ENCODE data around the gene PYDC2. TPM values are rescaled to one million over a fixed set of nuclear protein-coding genes. Genes with fewer than 3 reads are reported as not detected.

The PYDC2 gene
- total and polyA plus RNA-seq, 2 of the 8 experiments (the other 6 are each of a cell fraction or from before 2014, with no cell fraction given), result not detected

DNA sequence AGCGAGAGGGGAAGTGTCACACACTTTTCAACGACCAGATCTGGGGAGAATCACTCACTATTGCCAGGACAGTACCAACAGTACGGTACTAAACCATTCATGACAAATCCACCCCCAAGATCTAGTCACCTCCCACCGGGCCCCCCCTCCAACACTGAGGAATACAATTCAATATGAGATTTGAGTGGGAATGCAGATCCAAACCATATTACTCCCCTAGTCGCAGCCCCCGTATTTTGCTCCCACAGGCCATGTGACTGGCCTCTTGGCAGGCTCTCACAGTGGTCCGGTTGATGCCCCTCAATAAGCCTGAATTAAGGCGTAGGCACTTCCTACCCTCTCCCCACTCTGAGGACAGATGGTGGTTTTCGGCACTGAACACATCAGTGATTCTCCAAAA, 45.4 kb upstream of the PYDC2 start:
- no peak overlapping the region for H2BK12ac ChIP-seq (ENCODE audit: low read depth, low read length)
- no peak overlapping the region for H3K4me3 ChIP-seq (ENCODE audit: extremely low read depth in 1 of 4, insufficient read depth in 2 of 4, low read depth in 3 of 4, low read length in 4 of 4)
- H2AK5ac ChIP-seq (ENCODE audit: low read depth, low read length), result no peak overlapping the region
- DNase-seq (ENCODE audit: low read depth in 1 of 2, low spot score in 2 of 2) (no peak), FAIRE-seq (no peak)
- ChIA-PET CTCF (ENCODE audit: partially characterized antibody) (interaction anchor here (0.6 to 1.3 kb wide), 4 partner anchors 21 to 1028 kb away, joined by 3 to 7 read pairs (median 3); no protein-coding TSS in a partner anchor), POLR2A (ENCODE audit: partially characterized antibody) (no interaction called here)
- H3K4me1 ChIP-seq (replicated peaks in 1 of 4; ENCODE audit: control insufficient read depth in 3 of 4, insufficient read depth in 4 of 4, low read length in 3 of 4), result no peaks in the 10 kb centered on the region
- H3K79me2 ChIP-seq (ENCODE audit: control insufficient read depth in 1 of 2, insufficient read depth in 2 of 2, low read length in 2 of 2), result no peaks in the 10 kb centered on the region
- no peak overlapping the region for H2BK20ac ChIP-seq (ENCODE audit: low read length)
- no peaks in the 10 kb centered on the region for H4K20me1 ChIP-seq (replicated peaks in 1 of 2; ENCODE audit: control insufficient read depth in 1 of 2, insufficient read depth in 2 of 2, low read length in 2 of 2)
- H2BK15ac ChIP-seq (ENCODE audit: low read length), result no peak overlapping the region
- no peak overlapping the region for H3K4me2 ChIP-seq (ENCODE audit: insufficient read depth in 1 of 2, low read depth in 2 of 2, low read length in 2 of 2)
- H4K5ac ChIP-seq (ENCODE audit: insufficient read length, low read depth, low read length), result no peak overlapping the region
- 95% methylated on average over 9 of the region's 9 CpGs; no CpG with 5 or more reads in 1 of the 2 experiments for WGBS, 2 experiments (ENCODE audit: extremely low coverage in 1 of 2, insufficient coverage in 1 of 2, insufficient read length in 1 of 2, insufficient replicate concordance in 2 of 2, low coverage in 1 of 2, low lambda C conversion rate in 2 of 2, missing lambda C conversion rate in 1 of 2)
- H3K36me3 ChIP-seq (ENCODE audit: control insufficient read depth in 2 of 4, insufficient read depth in 4 of 4, low read length in 3 of 4), result no peaks in the 10 kb centered on the region
- H3K79me1 ChIP-seq (ENCODE audit: low read depth, low read length), result no peaks in the 10 kb centered on the region
- no peak overlapping the region for H4K91ac ChIP-seq (replicated peaks; ENCODE audit: insufficient read length, low read length)
- no peak overlapping the region for H2BK5ac ChIP-seq (ENCODE audit: low read depth, low read length)
- H3K9ac ChIP-seq (replicated peaks in 1 of 4; ENCODE audit: extremely low read depth in 1 of 4, low read depth in 3 of 4, low read length in 3 of 4), result no peak overlapping the region
- no peak overlapping the region for H3K18ac ChIP-seq (ENCODE audit: extremely low read depth, low read length)
- H3K23me2 ChIP-seq (ENCODE audit: low read depth, low read length), result no peaks in the 10 kb centered on the region
- H3K23ac ChIP-seq (ENCODE audit: insufficient read length), result no peak overlapping the region
- no peaks in the 10 kb centered on the region for H3K27me3 ChIP-seq (replicated peaks in 1 of 4; ENCODE audit: control insufficient read depth in 3 of 4, extremely low read depth in 1 of 4, insufficient read depth in 3 of 4, low read length in 3 of 4)
- no peak overlapping the region for H3K27ac ChIP-seq (ENCODE audit: low read depth, low read length)
- H3K4ac ChIP-seq (replicated peaks; ENCODE audit: insufficient read length, low read depth, low read length), result no peak overlapping the region
- peaks cover 5 to 7% of the 10 kb centered on the region in 2 experiments; a peak in 3 of 4 replicates for H3K9me3 ChIP-seq (ENCODE audit: insufficient read depth in 2 of 2, low read depth in 1 of 2, low read length in 1 of 2)
- H4K8ac ChIP-seq (ENCODE audit: extremely low read depth, insufficient read depth, low read length), result no peak overlapping the region
- H2AFZ ChIP-seq (ENCODE audit: low read length), result no peak overlapping the region
- no peak overlapping the region for H3K56ac ChIP-seq (replicated peaks; ENCODE audit: insufficient read length, low read depth, low read length)
- H2BK120ac ChIP-seq (replicated peaks; ENCODE audit: low read depth, low read length), result no peak overlapping the region
- no peak overlapping the region for H3K14ac ChIP-seq (ENCODE audit: insufficient read length)
- TF ChIP-seq FOSL1 (IDR thresholded peaks at IDR 0.05; ENCODE audit: insufficient read depth, low read depth, low read length), result no peak
- TF ChIP-seq CTBP2 (IDR thresholded peaks at IDR 0.05; ENCODE audit: borderline replicate concordance, insufficient read depth, insufficient read length, low read length), result no peak
- TF ChIP-seq SIN3A (conservative IDR thresholded peaks at IDR 0.05 in 1 of 2, IDR thresholded peaks at IDR 0.05 in 1 of 2; ENCODE audit: low read depth in 1 of 2, low read length in 2 of 2), result no peak
- TF ChIP-seq YY1 (IDR thresholded peaks at IDR 0.05; ENCODE audit: low read depth, low read length), result no peak
- TF ChIP-seq SAP30 (IDR thresholded peaks at IDR 0.05; ENCODE audit: insufficient read depth, insufficient replicate concordance, low read length), result no peak
- TF ChIP-seq SP2 (IDR thresholded peaks at IDR 0.05; ENCODE audit: low read length), result no peak
- no peak for TF ChIP-seq RXRA (IDR thresholded peaks at IDR 0.05; ENCODE audit: insufficient read depth, low read depth, low read length)
- no peak for TF ChIP-seq CREB1 (IDR thresholded peaks at IDR 0.05)
- TF ChIP-seq BACH1 (IDR thresholded peaks at IDR 0.05; ENCODE audit: low read length), result no peak
- TF ChIP-seq, protein P1, sequence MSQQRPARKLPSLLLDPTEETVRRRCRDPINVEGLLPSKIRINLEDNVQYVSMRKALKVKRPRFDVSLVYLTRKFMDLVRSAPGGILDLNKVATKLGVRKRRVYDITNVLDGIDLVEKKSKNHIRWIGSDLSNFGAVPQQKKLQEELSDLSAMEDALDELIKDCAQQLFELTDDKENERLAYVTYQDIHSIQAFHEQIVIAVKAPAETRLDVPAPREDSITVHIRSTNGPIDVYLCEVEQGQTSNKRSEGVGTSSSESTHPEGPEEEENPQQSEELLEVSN (IDR thresholded peaks at IDR 0.05), result no peak
- no peak for TF ChIP-seq HDAC6 (IDR thresholded peaks at IDR 0.05; ENCODE audit: low read depth, low read length)
- TF ChIP-seq ASH2L (IDR thresholded peaks at IDR 0.05; ENCODE audit: low read length), result no peak
- TF ChIP-seq GTF2F1 (IDR thresholded peaks at IDR 0.05; ENCODE audit: borderline replicate concordance, low read depth, low read length), result no peak
- no peak for TF ChIP-seq CEBPB (IDR thresholded peaks at IDR 0.05; ENCODE audit: low read depth, low read length)
- TF ChIP-seq CHD1 (IDR thresholded peaks at IDR 0.05; ENCODE audit: low read depth, low read length), result no peak

Measured in H1 (cell line).